CD4-positive, alpha-beta T cell treated with Interleukin-6 for 4 hours (primary cell): ENCODE data around the gene IL13.
"Not testable (repeated sequence)": the region's sequence is repeated elsewhere in the genome, so short reads cannot be mapped to it uniquely, and the experiment has no call there.

Source experiments
- DNase-seq: peaks from one replicate; pipeline ENCODE4 v3.0.0-alpha.2; 2020; ENCODE audit warnings: mixed read lengths

The IL13 gene

DNA sequence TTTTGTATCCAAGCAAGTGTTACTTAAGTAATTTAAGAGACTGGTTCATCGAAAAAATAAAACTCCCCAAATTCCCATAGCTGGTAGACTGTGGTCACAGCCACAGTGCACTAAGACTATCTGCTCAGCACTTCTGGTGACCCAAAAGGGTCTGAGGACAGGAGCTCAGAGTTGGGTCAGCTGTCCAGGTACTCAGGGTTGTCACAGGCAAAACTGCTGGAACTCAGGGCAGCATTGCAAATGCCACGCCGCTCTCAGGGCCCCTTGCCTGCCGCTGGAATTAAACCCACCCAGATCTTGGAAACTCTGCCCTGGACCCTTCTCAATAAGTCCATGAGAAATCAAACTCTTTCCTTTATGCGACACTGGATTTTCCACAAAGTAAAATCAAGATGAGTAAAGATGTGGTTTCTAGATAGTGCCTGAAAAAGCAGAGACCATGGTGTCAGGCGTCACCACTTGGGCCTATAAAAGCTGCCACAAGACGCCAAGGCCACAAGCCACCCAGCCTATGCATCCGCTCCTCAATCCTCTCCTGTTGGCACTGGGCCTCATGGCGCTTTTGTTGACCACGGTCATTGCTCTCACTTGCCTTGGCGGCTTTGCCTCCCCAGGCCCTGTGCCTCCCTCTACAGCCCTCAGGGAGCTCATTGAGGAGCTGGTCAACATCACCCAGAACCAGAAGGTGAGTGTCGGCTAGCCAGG is at the start of gene IL13:
Gene IL13, plus strand, starts transcription at position 498 of the 705 bp plus-strand sequence. Its CDS starts 14 bp downstream, at position 512.
- no peak for DNase-seq

DNA sequence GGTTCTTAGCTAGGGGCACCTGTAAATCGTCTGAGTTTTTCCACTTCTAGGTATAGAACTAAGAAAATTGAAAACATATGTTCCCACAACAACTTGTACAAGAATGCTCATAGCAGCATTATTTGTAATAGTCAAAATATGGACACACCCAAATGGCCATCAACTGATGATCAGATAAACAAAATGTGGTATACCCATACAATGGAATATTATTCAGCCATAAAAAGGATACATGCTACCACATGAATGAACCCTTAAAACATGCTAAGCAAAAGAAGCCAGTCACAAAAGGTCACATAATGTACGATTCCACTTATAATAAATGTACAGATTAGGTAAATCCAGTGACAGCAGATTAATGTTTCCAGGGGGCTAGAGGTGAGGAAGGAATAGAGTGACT is 46.0 kb upstream of the IL13 start:
- no peak for DNase-seq

DNA sequence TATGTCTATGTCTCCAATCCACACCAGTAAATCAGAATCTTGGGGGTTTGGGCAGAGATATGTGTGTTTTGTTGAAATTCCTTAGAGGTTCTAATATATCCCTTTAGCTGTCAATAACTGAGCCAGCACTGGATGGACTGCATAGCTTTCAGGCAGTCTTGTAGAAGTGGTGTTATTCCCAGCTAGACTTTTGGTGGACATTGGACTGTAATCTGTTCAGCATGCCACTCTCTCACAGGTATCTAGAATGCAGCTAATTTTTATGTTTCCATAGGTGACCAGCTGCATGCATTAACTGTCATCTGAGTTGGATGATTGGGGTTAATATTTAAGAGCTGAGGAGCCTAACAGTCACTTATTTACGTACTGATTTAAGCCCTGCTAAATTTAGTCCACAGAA is 45.1 kb upstream of the IL13 start:
- DNase-seq = no peak

DNA sequence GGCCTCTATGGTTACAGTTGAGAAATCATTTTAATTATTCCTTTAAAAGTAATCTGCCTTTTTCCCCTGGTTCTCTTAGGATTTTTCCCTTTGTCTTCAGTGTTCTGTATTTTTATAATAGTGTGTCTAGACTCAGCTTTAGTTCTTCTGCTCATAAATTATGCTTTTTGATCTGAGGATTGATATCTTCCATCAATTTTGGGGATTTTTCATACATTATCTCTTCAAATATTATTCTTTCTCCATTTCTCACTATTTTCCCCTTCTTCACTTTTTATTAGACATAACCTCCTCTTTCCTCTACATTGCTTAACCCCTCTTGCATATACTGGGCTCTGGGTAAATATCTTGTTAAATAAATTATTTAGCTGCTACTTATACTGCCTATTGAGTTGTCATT is 36.3 kb upstream of the IL13 start:
- no peak for DNase-seq

DNA sequence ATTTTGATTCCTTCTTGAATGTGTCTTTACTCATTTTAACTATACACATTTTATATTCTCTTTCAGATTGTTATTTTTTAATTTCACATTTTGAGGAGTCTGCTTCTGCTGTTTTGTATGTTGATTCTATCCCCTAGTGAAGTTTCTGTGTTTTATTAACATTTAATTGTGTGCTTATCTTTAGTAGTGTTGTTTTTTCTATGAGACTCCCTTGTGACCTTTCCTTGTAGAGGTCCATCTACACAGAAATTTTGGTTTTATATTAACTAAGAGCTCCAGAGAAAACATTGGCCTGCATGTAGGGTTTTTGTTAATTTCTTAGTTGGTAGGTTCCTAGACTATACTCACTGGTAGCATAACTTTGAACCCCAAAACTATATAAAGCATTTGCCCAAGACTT is 35.4 kb upstream of the IL13 start:
- no peak for DNase-seq

DNA sequence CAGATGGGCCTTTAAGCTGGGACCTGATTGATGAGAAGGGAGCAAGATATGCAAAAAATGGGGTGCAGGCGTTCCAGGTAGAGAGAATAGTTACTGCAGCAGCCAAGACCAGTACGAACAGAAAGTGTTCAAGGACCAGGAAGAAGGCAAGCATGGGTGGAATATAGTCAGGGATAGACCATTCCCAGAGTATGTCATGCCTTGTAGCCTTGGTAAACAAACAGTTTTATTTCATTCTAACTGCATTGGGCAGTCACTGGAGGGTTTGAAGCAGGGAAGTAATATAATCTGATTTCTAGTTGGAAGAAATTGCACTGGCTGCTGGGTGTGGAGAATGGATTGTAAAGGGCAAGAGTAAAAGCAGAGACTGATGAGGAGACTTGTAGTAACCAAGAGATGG is 30.5 kb upstream of the IL13 start:
- no peak for DNase-seq

DNA sequence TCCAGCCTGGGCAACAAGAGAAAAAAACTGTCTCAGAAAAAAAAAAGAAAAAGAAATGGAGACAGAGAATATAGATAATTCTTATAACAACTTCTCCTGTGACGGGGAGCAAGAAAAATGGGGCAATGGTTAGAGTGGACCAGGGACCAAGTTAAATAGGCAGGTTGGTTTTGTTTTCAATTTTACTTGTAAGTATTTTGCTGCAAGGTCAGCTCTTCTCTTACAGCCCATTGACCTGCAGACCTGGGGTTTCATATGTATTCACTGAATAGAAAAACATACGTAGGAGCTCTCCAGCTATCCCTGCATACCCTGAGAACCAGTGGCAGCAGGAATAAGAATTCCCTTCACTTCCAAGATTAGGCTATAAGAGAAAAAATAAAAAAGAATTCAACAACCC is 29.2 kb upstream of the IL13 start:
- DNase-seq = no peak

DNA sequence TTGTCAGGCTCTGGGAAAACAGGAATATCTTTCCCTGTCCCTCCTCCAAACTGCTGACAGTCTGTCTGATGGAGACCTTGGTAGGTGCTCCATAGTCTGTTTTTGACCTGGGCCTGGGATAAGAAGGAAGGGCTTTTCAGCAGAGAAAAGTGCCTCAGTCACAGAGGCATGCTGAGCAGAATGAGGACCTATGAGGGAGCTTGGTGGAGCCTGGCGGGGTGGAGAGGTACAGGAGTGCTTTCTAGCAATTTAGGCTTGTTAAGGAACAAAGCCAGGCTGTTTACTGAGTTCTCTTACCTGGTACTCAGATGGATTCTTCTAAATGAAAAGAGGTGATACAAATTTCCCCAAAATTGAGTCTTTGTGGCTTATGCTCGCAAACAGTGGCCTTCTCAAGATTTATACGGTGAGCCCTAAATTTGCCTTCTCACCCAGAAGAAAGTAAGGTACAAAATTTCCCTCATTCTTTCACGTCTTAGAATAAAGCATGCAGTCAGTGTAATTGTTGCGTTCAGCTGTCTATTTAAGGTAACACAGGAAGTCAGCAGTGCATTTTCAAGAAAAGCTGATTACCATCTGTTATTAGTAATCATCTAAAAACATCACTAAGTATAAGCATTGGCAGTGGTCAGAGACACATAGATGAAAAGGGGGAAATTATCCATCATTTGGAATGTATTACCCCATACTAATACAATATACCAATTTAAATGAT is 28.6 kb upstream of the IL13 start:
- no peak for DNase-seq

DNA sequence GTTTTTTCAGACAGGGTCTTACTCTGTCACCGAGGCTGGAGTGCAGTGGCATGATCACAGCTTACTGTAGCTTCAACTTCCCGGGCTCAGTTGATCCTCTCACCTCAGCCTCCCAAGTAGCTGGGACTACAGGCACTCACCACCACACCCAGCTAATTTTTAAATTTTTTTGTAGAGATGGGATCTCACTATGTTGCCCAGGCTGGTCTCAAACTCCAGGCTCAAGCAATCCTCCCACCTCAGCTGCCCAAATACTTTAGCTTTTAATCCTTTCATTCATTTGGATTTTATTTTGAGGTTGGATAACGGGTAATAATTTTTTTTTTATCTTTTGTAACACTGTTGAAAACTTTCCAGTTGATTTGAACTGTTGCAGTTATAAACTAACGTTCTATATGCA is 24.4 kb upstream of the IL13 start:
- not testable (repeated sequence) for DNase-seq

DNA sequence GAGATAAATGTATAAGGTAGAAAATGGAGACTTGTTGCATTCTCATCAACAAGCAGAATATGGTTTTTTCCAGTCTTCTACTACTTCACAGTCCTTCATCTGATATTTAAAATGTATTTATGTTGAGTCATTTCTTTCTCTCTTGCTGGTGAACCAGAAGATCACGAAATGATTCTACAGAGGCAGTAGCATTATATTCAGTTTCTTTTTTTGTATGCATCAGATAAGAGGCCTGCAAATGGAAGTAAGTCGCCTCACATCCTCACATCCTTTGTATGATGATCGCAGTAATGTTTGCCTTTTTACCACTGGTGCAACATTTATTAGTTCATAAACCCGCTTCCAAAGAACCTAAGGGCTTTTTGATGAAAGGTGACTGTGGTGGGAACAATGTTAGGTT is 22.1 kb upstream of the IL13 start:
- DNase-seq = no peak

DNA sequence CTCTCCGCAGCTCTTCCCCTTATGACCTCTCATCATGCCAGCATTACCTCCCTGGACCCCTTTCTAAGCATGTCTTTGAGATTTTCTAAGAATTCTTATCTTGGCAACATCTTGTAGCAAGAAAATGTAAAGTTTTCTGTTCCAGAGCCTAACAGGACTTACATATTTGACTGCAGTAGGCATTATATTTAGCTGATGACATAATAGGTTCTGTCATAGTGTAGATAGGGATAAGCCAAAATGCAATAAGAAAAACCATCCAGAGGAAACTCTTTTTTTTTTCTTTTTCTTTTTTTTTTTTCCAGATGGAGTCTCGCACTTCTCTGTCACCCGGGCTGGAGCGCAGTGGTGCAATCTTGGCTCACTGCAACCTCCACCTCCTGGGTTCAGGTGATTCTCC is 20.7 kb upstream of the IL13 start:
- DNase-seq = no peak

DNA sequence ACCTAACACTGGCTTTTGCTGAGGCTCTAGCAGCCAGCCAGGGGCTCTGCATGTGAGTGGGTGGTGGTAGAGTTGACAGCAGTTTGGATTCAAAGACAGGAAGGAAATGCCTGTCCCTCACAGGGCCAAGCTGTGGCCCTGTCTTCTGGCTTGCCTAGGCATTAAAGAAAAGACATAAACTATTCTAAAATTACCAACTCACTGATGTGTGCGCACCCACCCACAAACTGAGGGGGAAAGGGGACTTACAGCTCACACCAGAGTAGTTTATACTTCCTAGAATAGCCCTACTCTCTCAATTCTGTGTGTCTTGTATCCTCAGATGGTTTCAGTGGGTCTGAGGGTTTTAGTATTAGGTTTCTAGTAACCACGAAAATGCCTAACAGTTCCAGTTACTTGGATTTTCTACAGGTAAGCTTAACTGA is 18.3 kb upstream of the IL13 start:
- no peak for DNase-seq

DNA sequence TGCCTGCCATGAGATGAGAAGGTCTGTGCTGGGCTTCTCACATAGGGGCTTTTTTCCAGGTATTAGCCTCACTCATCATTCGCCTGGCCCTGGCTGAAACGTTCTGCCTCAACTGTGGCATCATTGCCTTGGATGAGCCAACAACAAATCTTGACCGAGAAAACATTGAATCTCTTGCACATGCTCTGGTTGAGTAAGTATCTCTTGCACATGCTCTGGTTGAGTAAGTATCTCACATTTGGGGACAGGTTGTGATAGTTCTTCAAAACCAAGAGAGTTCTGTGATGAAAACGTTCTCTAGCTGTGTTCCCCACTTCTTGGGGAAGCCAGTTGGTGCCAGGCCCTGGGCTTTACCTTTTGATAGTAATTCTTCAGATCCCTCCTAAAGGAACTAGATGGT is 17.4 kb upstream of the IL13 start:
- no peak for DNase-seq

DNA sequence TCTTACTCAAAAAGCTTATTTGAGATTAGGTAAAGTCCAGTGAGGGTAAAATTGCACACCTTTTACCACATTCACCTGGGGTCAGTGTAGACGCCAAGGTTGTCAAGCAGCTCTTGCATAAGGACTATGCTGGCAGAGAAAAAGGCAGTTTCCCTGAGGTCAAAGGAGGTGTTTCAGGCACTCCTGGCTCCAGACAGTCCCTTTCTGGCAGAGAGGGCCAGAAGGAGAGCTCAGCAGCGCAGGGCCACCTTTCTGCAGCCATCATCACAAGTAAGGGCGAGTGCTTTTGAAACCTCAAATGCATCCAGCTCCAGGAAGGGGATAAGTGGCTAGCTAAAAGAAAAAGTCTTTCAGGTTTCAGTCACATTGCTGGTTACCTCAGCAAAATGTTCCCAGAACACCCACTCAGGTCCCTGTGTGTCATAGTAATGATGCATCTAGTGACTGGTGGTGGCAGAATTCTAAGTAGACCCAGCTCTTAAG is 16.7 kb upstream of the IL13 start:
- DNase-seq = no peak

DNA sequence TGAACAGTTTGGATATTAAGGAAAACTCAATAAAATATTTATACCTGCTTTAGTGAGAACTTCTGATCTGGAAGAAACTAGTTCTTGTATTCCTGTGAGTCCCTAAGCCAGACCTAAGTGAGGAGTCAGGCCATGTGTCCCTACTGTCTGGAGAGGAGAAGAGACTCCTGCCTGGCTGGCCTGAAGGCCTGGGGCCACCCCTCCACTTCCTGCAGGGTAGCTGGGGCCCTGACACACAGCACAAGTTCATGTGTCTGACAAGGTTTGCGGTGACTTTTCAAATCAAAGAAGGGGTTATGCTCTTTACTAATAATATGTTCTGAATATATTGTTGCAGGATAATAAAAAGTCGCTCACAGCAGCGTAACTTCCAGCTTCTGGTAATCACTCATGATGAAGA is 16.1 kb upstream of the IL13 start:
- no peak for DNase-seq

DNA sequence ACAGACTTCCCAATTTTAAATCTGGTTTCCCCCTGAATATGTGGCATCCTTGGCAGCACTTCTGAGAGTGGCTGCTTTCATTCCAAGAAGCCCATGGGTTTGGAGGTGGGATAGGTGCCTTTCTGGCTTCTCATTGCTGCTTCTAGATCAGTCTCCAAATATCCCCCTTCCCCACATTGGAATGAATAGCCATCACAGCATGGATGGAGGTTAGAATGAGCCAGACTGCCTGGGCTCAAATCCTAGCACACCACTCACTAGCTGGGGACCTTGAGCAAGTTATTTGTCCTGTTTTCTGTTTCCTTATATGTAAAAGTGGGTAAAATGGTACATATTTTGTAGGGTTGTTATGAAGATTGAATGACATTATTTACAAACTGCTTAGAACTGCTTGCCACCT is 13.8 kb upstream of the IL13 start:
- DNase-seq = no peak

DNA sequence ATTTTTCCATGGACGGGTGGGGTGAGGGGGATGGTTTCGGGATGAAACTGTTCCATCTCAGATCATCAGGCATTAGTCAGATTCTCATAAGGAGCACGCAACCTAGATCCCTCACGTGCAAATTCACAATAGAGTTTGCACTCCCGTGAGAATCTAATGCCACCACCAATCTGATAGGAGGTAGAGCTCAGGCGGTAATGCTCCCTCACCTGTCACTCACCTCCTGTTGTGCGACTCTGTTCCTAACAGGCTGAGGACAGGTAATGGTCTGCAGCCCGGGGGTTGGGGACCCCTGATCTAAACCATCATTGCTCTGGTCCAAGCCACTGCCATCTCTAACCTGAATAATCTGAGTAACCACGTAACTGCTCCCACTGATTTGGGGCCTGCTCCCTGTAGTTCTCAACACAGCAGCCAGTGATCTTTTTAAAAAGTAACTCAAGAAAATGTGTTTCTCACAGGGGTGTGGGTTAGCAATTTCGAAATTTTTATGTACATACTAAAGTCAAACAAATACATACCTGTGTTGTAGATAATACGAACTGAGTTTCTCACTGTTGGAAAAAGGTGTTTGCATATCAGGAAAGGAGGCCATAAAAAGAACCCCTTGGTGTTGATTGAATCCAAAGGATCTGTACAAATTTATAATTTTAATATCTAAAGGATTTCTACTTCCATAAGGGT is 11.2 kb upstream of the IL13 start:
- no peak for DNase-seq

DNA sequence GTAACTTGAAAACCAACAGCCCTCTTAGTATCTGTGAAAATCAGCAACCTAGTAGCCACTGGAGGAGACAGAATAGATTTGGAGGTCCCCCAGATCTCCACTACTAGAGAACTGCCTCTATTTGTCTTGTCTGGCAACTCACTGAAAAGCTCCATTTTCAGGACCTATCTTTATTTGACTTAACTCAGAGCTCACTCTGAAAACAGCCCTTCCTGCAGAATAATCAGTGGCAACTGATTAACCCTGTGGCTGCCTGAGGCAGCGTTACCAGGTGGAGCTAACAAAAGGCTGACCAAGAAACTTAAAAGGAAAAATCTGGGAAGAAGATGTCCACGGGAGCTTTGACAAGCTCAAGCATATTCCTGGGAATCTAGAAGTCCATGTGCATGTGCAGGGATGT is 10.5 kb upstream of the IL13 start:
- DNase-seq = no peak

DNA sequence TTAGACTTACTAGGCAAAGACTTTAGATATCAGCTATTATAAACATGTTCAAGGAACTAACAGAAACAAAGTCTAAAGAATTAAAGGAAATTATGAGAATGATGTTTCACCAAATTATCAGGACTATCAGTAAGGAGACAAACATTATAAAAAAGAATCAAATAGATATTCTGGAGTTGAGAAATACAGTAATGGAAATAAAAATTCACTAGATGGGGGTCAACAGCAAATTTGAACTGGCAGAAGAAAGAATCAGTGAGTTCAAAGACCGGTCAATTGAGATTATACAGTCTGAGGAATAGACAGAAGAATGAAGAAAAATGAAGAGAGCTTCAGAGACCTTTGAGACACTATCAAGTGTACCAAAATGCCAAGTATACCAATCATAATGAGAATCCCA is 9.6 kb upstream of the IL13 start:
- no peak for DNase-seq

DNA sequence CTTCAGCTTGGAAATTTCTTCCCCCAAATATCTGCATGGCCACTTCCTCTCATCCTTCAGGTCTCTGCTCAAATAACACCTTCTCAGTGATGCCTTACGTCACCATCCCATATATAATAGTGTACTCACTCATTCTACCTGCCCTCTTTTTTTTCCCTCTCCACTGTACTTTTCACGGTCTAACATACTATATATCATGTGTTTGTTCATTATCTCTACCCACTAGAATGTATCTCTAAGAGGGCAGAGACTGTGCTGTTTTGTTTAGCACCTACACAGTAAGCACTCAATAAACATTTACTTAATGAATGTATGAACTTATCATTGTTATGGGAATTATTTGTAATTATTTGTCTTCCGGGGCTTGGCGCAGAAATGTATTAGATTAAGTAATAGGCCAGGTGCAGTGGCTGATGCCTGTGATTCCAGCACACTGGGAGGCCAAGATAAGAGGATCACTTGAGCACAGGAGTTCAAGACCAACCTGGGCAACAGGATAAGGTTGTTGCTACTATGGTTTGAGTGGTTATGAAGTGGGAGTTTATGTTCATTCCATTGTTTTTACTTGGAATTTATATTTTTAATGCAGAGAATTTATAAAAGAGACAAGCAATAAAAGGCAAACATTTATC is 6.0 kb upstream of the IL13 start:
- DNase-seq = no peak

DNA sequence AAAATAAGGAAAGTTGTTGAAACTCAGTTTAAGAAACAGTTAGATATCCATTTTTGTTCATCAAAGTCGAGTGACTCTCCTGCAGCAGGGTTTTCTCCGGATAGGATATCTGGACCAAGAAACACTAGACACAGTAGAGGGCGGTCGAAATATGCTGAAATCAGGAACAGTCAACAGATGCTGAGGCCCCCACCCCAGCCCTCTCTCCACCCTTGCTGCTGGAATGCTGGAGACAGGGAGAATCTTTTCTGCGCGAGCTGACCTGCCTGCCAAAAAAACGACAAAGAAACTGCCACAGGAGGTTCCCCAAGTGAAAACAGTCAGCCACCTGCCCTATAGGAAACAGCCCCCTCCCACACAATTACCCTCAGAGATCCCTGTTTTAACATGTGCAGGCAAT is 4.3 kb upstream of the IL13 start:
- DNase-seq = no peak

DNA sequence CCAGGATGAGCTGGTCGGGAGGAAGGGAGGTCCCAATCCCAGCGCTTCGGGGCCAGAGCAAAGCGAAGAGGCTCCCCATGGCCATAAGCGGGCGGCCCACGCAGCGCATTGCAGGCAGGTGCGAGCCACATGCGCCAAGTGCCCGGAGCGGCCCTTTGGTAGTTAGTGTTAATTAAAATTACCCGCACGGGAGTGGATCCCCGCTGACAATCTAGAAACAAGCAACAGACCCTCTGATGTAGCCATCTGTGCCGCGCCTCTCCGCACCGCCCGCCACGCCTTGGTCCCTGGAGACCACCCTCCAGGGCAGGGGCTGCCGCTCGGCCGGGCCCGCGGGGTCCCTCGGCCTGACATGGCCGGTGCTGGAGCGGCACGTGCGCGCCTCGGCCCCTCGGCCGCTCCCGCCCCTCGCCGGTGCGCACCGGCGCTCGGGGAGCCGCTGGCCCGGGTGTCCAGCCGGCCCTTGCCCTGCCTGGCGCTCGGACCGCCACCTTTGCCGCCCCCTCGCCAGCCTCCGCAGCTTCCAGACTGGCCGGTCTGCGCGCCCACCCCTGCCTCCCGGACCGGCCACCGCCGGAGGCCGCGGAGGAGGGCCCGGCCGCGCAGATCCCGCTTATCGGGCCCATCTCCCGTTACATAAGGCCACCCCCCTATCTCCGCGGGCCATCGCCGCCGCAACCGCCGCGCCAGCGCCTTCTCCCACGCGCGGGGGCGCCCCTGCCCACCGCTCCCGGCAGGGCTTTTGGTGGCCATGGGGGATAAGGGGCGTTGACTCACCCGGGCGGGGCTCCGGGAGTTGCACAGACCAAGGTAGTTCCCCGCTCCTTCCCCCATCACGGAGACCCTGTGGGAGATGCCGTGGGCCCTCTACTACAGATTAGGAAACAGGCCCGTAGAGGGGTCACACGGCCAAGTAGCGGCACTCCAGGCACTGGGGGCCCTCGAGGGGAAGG is 1.9 kb upstream of the IL13 start:
- peak; percentile 35 for DNase-seq
